ENCODE results near the gene SPATA18.

- TF ChIP-seq POLR2A (IDR thresholded peaks at IDR 0.05): no peak
- TF ChIP-seq POLR2AphosphoS5 (IDR thresholded peaks at IDR 0.05): no peak
Measured at GRCh38 chr4:52116641-52117040, 65.5 kb downstream of the SPATA18 start.
